ENCODE data around the gene BCAP31. TPM values are rescaled to one million over a fixed set of nuclear protein-coding genes. Genes with fewer than 3 reads are reported as not detected.
"Not testable (repeated sequence)": the region's sequence is repeated elsewhere in the genome, so short reads cannot be mapped to it uniquely, and the experiment has no call there.

The BCAP31 gene
- total RNA-seq, 2 donors from 2014 or later = 156 to 159 TPM

DNA sequence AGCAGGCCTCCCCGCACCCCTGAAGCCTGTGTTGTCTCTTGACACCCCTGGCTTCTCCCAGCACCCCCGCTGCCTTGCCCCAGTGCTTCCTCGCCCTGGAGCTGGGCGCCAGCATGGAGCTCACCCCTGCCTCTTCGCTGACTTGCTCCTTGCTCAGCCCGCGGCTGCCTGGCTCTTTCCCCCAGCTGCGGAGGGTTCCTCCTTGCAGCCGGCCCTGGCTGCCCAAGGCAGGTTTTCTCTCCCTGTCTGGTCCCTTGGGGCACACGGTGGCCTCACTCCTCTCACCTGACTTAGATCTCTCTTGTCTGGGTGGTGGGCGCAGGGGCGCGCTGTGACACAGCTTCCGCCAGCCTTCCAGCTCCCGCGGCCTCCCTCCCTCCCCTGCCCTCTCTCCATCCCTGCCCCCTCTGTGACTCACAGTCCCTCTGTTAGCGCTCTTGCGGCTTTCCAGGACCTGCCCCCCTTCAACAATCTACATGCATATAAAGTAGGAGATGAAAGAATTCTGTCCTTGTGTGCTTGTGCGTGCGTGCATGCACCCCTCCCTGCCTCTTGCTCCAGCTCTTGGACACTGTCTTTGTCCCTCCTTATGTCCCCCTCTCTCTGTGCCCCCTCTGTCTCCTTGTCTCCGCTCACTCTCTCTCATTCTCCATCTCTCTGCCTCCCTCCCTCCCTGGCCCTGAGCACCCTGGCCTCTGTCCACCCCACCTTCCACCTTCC lies 42.1 kb upstream of the BCAP31 start:
- ATAC-seq (no peak), DNase-seq (ENCODE audit: low spot score) (peak; percentile 54)
- Mint-ChIP-seq H3K36me3 (no peaks in the 10 kb centered on the region), H3K4me3 (no peak overlapping the region), H3K27me3 (peaks cover 0 to 4% of the 10 kb centered on the region in 2 donors), H3K4me1 (ENCODE audit: low read depth in 2 of 2) (peaks cover 0 to 9% of the 10 kb centered on the region in 2 donors), H3K9me3 (no peaks in the 10 kb centered on the region), H3K27ac (no peak overlapping the region)

DNA sequence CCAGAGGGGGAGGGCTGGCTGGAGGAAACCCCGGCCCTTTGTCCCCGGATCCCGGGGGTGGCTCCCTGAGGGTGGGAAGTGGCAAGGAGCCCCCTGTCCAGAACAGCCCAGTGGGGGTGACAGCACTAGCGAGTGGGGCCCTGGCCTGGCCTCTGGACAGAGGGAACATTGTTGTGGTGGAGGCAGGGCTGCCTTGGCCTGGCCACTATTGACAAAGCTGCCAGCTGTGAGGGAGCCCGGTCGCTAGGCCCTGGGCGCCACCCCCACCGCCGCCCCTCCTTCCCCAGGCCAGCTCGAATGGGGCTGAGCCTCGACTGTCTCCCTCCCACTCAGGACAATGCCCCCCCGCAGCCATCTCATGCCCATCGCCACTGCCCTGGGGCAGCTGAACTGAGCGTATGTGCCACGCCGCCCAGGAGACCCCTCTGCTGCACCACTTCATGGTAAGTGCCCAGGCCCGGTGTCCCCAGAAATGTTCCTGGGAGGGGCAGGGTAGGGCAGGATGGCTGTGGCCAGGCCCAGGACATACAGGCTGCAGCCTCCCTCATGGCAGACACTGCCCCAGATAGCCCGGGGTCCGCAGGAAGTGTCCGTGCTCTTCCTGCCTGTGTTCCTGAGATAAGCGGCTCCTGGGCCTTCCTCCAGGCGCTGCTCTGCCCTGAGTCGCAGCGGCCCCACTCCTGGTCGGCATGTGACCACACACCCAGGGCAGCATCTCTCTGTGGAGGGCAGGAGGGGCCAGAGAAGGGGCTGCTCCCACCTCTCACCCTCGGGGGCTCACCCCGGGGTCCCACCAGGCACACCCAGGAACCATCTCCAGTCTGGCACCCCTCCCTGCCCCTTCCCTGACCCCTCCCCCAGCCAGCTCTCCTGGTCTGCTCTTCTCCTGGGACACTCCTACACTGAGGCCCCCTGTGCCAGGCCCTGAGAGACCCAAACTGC lies 41.2 kb upstream of the BCAP31 start:
- DNase-seq (ENCODE audit: low spot score) (peak; percentile 58), ATAC-seq (no peak)
- Mint-ChIP-seq H3K27ac (no peak overlapping the region), H3K36me3 (no peaks in the 10 kb centered on the region), H3K4me1 (ENCODE audit: low read depth in 2 of 2) (peaks cover 0 to 9% of the 10 kb centered on the region in 2 donors), H3K27me3 (peaks cover 0 to 4% of the 10 kb centered on the region in 2 donors), H3K4me3 (no peak overlapping the region), H3K9me3 (no peaks in the 10 kb centered on the region)

DNA sequence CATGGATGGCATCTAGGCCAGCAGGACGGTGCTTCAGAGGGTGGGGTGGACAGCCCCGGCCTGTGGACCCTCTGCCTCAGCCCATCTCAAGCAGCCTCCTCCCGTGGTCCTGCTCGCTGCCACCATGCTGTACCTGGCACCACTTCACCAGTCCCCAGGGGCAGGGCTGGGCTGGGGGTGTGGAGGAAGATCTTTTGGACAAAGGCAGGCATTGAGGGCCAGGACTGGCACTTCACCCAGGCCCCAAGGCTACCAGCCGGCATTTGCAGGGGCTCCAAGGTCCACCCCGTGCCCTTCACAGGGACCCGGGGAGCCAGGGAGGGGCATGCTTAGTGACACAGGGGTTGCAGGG lies 40.6 kb upstream of the BCAP31 start:
- ATAC-seq (no peak), DNase-seq (ENCODE audit: low spot score) (no peak)
- H3K4me1 Mint-ChIP-seq (ENCODE audit: low read depth in 2 of 2) = peaks cover 0 to 9% of the 10 kb centered on the region in 2 donors
- no peaks in the 10 kb centered on the region for H3K9me3 Mint-ChIP-seq
- no peak overlapping the region for H3K27ac Mint-ChIP-seq
- no peak overlapping the region for H3K4me3 Mint-ChIP-seq
- no peaks in the 10 kb centered on the region for H3K36me3 Mint-ChIP-seq
- peaks cover 0 to 4% of the 10 kb centered on the region in 2 donors for H3K27me3 Mint-ChIP-seq

DNA sequence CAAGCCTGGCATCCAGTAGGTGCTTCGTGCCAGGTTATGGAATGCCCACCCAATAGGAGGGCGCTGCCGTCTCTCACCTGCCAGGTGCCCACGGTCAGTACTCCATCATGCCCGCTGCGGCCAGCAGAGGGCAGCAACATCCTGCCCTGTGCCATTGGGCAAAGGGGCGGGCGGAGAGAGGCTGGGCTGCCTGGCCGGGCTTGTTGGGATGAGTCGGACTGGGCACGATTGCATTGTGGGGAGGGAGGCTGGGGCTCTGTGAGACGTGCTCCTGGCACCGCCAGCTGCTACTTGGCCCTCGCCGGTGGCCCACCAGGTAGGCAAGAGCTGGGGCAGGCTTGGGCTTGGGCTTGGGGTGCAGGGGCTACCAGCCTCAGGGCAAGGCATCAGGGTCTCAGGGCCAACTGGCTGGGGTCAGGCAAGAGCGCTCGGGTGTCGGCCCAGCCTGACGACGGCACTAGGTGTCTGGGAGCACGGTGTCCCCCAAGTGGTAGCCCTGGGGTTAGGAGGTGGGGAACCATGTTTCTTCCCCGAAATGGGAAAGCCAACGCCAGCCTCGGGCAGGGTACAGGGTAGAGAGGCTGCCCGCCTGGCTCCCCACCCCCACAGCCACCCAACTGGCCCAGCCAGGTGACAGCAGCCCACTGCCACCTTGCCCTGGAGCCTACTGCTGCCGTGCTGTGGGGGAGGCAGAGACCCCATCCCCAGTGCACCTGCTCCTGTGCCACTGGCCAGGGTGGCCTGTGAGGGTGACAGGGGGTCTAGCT lies 40.0 kb upstream of the BCAP31 start, which contains the start of gene PLXNB3:
TSS of gene PLXNB3 (plus strand) at position 261 of the 767 bp plus-strand sequence. CDS start 1,287 bp downstream, outside the sequence.
- DNase-seq (ENCODE audit: low spot score) (peak; percentile 79), ATAC-seq (peak; percentile 88 to 89)
- peaks cover 0 to 9% of the 10 kb centered on the region in 2 donors for H3K4me1 Mint-ChIP-seq (ENCODE audit: low read depth in 2 of 2)
- H3K4me3 Mint-ChIP-seq = no peak within 1 kb of the TSS
- H3K36me3 Mint-ChIP-seq = no peaks in the 10 kb centered on the region
- H3K9me3 Mint-ChIP-seq = no peaks in the 10 kb centered on the region
- H3K27ac Mint-ChIP-seq = no peak within 1 kb of the TSS
- peaks cover 0 to 4% of the 10 kb centered on the region in 2 donors for H3K27me3 Mint-ChIP-seq

DNA sequence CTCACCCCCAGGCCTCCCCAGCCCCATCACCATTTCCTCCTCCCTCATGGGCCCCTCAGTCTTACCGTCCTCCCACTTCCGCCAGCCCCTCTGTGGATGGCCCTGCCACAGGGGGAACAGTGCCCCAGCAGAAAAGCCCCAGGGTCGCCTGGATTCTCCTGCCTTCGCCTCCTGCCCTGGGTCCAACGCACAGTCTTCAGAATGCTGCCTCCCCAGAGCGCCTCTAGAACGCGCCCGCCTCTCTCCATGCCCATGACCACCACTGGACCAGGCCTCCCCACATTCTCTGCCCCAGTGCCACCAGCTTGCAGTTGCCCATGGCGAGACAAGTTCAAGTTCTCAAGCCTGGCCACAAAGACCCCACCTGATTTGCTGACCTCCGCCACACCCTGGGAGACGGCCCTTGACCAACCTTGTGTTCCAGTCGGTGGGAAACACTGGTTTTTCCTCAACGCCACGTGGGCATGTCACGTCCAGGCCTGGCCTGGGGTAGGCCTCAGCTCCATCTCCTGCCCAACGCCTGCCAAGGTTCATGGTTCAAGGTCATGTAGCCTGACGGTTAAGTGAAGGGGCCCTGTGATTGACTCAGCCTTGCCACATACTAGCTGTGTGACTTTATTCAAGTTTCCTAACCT lies 39.2 kb upstream of the BCAP31 start:
- Mint-ChIP-seq H3K27ac (no peak overlapping the region), H3K4me3 (no peak overlapping the region), H3K27me3 (peaks cover 0 to 4% of the 10 kb centered on the region in 2 donors), H3K4me1 (ENCODE audit: low read depth in 2 of 2) (peaks cover 0 to 9% of the 10 kb centered on the region in 2 donors), H3K9me3 (no peaks in the 10 kb centered on the region), H3K36me3 (no peaks in the 10 kb centered on the region)
- DNase-seq (ENCODE audit: low spot score) = peak; percentile 48
- ATAC-seq = no peak

DNA sequence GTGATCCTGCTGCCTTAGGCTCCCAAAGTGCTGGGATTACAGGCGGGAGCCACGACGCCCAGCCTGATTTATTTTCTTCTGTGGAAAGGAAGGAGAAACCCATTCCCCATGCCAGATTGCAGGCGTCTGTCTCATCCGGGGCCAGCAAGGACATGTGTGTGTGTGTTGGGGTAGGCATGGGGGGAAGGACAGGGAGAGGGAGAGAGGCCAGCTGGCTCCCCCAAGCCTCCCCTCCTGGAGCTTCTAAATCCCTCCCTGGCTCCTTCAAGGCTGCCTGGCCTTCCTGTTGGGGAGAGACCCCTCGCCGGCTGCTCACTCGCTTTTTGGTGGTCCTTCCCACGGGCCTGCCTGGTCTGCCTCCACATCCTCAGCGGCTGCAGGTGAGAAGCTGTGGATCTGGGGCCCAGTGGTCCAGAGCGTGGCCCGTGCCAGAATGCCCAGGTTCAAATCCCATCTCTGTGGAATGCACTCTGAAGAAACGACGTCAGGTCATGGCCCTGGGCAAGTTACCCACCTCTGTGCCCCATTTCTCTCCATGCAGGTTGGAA lies 38.5 kb upstream of the BCAP31 start:
- Mint-ChIP-seq H3K27me3 (peaks cover 0 to 5% of the 10 kb centered on the region in 2 donors), H3K4me3 (no peak overlapping the region), H3K9me3 (no peaks in the 10 kb centered on the region), H3K36me3 (no peaks in the 10 kb centered on the region), H3K27ac (no peak overlapping the region), H3K4me1 (ENCODE audit: low read depth in 2 of 2) (peaks cover 0 to 6% of the 10 kb centered on the region in 2 donors)
- ATAC-seq = no peak
- peak; percentile 51 for DNase-seq (ENCODE audit: low spot score)

DNA sequence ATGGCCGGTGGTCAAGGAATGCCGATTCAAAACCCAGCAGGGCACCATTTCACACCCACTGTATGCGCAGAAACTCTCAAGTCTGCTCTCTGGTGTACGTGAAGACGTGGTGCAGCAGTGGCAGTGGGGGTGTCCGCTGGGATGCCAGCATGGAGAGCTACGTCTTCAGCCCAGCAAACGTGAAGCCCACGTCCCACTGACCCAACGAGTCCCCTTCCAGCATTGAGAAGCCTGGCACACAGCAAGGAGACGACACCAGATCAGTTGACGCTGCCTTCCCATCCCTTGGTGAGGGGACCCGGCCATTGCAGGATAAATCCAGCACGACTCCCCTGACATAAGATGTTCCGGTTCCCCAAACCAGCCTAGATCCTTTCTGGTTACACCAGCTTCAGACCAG lies 37.7 kb upstream of the BCAP31 start:
- DNase-seq (ENCODE audit: low spot score) (no peak), ATAC-seq (no peak)
- Mint-ChIP-seq H3K27me3 (peaks cover 0 to 9% of the 10 kb centered on the region in 2 donors), H3K36me3 (no peaks in the 10 kb centered on the region), H3K27ac (no peak overlapping the region), H3K9me3 (no peaks in the 10 kb centered on the region), H3K4me3 (no peak overlapping the region), H3K4me1 (ENCODE audit: low read depth in 2 of 2) (peaks cover 0 to 6% of the 10 kb centered on the region in 2 donors)

DNA sequence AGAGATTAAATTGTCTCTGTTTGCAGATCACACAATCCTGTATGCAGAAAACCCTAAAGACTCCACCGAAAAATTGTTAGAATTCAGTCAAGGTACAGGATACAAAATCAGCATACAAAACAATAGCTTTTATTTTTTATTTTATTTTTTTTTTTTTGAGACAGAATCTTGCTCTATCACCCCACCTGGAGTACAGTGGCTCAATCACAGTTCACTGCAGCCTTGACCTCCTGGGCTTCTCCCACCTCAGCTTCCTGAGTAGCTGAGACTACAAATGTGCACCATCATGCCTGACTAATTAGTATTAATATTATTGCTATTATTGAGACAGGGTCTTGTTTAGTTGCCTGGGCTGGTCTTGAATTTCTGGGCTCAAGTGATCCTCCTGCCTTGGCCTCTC lies 30.9 kb upstream of the BCAP31 start:
- H3K27ac Mint-ChIP-seq = no peak overlapping the region
- DNase-seq (ENCODE audit: low spot score) (no peak), ATAC-seq (no peak)
- no peak overlapping the region for H3K4me3 Mint-ChIP-seq
- no peaks in the 10 kb centered on the region for H3K36me3 Mint-ChIP-seq
- no peaks in the 10 kb centered on the region for H3K4me1 Mint-ChIP-seq (ENCODE audit: low read depth in 2 of 2)
- H3K9me3 Mint-ChIP-seq = no peaks in the 10 kb centered on the region
- H3K27me3 Mint-ChIP-seq = peaks cover 0 to 19% of the 10 kb centered on the region in 2 donors

DNA sequence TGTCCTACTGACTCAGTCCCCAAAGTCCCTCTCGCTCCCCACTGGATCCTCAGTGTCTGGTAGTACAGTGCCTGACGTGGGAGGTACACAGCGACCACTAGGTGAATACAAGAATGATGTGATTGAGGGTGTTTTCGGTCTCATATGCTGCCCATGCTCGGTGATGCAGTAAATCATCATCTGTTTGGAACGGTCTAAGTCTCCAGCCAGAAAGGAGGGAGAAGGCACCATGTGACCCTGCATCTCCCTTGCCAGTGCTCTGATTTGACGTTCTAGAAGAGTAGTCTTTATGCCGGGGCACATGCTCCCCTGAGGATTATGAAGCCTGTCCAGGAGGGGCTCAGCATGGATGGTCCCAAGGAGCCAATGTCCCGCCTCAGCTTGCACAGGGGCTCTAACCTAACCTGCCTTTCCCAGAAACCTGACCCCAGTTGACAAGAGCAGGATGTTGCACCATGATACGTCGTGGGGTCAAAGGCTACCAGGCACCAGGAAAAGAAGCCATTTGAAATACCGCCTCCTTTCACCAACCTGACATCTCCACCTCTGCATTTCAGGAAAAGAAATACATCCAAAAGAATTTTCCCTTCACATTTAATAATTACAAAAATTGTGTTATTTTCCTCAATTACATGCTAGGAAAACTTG lies 26.1 kb upstream of the BCAP31 start:
- H3K27ac Mint-ChIP-seq = peak overlapping the region in 1 of 2 donors; percentile 17
- no peak overlapping the region for H3K4me3 Mint-ChIP-seq
- no peaks in the 10 kb centered on the region for H3K9me3 Mint-ChIP-seq
- DNase-seq (ENCODE audit: low spot score) = no peak
- H3K36me3 Mint-ChIP-seq = no peaks in the 10 kb centered on the region
- H3K4me1 Mint-ChIP-seq (ENCODE audit: low read depth in 2 of 2) = no peaks in the 10 kb centered on the region
- no peak for ATAC-seq
- H3K27me3 Mint-ChIP-seq = peaks cover 8 to 28% of the 10 kb centered on the region in 2 donors

DNA sequence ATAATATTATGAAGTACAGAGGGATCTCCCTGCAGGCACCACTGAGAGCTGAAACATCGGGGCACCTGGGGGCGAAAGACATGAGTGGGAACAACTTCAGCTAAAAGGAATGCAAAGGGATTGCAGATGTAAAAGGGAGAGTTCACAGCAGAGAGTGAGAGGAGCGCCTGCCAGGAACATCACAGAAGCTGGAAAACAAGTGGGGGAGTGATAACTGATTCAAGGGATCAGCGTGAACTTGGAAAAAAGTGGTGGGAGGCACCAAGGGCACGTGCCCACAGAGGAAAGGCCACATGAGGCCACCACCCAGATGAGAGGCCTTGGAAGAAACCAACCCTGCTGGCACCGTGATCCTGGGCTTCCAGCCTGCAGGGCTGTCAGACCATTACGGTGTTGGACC lies 24.8 kb upstream of the BCAP31 start:
- H3K4me3 Mint-ChIP-seq; H3K4me1 Mint-ChIP-seq (ENCODE audit: low read depth in 2 of 2); ATAC-seq; H3K27ac Mint-ChIP-seq; H3K36me3 Mint-ChIP-seq; H3K9me3 Mint-ChIP-seq; DNase-seq (ENCODE audit: low spot score): not testable (repeated sequence)
- peaks cover 8 to 32% of the 10 kb centered on the region in 2 donors for H3K27me3 Mint-ChIP-seq

DNA sequence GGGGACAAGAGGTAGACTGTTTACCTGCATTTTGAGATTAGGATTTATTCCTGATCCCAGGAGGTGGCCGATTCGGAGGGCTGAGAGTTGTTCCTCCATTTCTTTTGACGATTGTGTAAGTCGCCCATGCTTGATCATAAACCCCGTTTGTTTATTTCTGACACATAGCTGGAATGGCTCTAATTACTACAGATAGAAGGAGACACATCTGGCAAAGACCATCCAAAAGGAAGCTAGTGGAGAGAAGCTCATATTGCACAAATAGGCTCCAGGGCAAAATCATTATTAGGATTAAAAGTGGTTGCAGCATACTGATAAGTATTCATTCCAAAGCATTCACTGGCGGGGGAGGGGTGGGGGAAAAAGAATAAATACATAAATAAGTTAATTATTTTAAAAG lies 22.8 kb upstream of the BCAP31 start:
- not testable (repeated sequence) for H3K27ac Mint-ChIP-seq; H3K4me3 Mint-ChIP-seq; H3K36me3 Mint-ChIP-seq; H3K4me1 Mint-ChIP-seq (ENCODE audit: low read depth in 2 of 2); H3K9me3 Mint-ChIP-seq; ATAC-seq; DNase-seq (ENCODE audit: low spot score)
- H3K27me3 Mint-ChIP-seq = peaks cover 8 to 28% of the 10 kb centered on the region in 2 donors

DNA sequence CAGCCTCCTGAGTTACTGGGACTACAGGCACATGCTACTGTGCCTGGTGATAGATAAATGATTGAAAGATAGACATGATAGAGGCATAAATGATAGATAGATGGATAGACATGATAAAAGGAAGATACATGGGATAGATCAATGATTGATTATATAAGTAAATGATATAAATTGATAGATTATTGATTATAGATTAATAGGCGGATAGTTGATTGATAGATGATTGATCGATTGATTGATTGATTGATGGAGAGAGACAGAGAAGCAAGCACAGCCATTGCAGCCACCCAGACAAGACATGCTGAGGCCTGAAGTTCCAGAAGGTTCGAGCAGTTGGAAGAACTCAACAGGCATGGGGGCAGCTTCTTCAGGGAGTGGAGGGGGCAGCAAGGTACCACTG lies 22.2 kb upstream of the BCAP31 start:
- peaks cover 8 to 28% of the 10 kb centered on the region in 2 donors for H3K27me3 Mint-ChIP-seq
- H3K36me3 Mint-ChIP-seq = no peaks in the 10 kb centered on the region
- no peaks in the 10 kb centered on the region for H3K4me1 Mint-ChIP-seq (ENCODE audit: low read depth in 2 of 2)
- no peak overlapping the region for H3K4me3 Mint-ChIP-seq
- no peak for DNase-seq (ENCODE audit: low spot score)
- no peak for ATAC-seq
- H3K9me3 Mint-ChIP-seq = no peaks in the 10 kb centered on the region
- no peak overlapping the region for H3K27ac Mint-ChIP-seq

Data from natural killer cell treated with Interleukin-12 subunit alpha and Interleukin-12 subunit beta and Interleukin-15 and Interleukin-18, amount 100 ng/mL, for 72 hours (primary cell).